ENCODE measurements around the gene EPB41.
"Not testable (repeated sequence)": the region's sequence is repeated elsewhere in the genome, so short reads cannot be mapped to it uniquely, and the experiment has no call there.

Gene EPB41

DNA sequence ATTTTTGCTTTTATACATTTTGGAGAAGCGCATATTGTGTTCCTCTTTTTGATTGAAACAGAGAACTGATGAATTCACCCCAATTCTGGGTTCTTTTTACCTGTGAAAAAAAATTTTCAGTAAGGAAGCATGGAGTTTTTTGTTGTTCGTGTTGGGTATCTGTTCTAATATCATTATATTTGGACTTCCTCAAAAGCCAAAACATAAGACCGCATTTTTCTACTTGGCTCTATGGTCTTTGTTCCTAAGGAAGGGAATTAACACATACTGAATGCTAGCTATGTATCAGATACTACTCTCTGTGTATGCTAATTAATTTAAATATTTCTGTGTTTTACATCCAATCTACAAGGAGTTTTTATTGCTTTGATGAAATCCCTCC, 12.9 kb downstream of the EPB41 start:
- DNase-seq (ENCODE audit: low read depth), result no peak

DNA sequence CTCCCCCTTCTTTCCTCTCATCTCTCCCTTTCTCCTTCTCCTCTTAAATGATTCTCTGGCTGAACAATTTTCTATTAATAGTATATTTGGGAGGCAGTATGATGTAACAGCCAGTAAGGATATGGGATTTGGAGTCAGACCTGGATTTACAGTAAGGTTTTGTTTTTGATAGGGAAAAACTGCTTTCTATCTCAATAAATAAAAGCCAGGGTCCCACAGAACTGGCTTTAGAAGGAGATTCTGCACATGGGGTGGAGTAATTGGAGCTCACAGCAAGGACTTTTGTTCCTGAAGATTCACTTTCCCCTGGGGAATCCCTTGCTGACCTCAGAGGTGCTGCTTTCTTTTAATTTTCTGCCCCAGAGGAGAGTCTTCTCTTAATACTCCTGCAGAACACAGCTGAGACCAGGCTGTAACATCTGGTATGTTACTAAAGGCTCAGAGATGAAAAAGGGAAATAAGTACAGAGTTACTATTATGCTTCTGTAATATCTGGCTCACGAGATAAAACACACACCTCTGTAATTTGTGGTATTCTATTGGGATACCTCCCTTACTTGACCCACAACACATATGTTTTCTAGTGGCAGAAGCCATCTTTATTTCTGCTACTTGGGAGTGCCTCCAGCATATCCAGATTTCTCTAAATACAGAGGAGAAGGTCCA, 13.4 kb downstream of the EPB41 start:
- no peak for DNase-seq (ENCODE audit: low read depth)

DNA sequence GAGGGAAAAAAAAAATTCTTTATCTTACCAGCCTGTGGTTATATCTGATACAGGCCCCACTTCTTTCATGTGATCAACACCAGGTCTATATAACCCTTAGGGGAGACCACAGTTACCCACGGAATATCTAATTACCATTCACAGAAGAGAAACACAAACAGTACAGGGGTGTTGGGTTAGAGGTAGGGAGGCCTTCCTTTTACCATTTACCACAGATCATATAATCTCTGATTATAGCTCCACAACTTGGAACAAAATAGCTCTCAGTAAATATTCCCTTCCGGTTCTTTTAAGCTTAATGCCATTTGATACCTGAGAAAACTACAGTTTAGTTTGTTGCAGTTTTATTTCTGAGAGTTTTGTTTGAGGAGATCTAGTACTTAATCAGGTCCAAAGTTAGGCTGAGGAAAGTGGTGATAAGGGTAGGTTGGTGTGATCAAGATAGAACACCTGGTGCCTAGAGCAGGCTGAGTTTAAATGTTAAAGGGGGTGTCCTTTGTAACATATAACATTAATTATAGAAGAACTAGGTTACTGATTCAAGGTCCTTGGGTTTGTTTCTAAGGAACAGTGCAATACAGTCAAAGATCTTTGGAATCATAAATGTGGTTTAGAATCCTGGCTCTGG, 14.1 kb downstream of the EPB41 start:
- no peak for DNase-seq (ENCODE audit: low read depth)

DNA sequence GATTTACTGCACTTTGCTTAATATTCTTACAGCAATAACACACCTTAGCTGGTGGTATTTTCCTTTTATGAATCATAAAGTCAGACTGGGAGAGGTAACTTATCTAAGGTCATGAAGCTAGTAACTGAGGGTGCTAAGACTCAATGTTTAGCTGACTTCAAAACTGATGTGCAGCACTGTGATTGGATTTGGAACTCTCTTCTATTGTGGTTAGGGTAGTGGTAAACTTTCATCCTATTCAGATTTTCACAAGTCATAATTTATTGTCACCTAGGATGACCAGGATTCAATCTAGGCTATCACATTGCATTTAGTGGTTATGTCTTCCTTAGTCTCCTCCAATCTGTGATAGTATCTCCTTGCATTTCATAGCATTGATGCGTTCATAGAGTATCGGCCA, 18.9 kb downstream of the EPB41 start:
- no peak for DNase-seq (ENCODE audit: low read depth)

DNA sequence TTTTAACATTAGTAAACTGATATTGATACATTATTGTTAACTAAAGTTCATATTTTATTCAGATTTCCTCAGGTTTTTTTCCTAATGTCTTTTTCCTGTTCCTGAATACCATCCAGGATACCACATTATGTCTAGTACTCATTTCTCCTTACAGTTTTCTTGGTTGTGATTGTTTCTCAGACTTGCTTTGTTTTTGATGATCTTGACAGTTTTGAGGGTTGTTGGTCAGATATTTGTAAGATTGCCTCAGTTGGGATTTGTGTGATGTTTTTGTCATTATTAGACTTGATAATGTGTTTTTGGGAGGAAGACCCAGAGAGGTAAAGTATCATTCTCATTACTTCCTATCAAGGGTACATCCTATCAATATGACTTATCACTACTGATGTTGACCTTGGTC, 19.5 kb downstream of the EPB41 start:
- no peak for DNase-seq (ENCODE audit: low read depth)

DNA sequence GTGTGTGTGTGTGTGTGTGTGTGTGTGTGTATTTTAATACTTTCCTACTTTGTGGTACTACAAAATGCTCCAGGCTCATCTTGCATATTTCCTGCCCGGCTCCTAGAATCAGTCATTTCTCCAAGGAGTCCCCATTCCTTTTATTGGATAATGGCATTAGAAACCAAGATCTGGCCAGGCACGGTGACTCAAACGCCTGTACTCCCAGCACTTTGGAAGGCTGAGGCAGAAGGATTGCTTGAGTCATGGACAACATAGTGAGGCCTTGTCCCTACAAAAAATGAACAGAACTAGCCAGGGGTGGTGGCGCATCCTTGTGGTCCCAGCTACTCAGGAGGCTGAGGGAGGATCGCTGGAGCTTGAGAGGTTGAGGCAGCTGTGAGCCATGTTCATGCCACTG, 20.3 kb downstream of the EPB41 start:
- no peak for DNase-seq (ENCODE audit: low read depth)

DNA sequence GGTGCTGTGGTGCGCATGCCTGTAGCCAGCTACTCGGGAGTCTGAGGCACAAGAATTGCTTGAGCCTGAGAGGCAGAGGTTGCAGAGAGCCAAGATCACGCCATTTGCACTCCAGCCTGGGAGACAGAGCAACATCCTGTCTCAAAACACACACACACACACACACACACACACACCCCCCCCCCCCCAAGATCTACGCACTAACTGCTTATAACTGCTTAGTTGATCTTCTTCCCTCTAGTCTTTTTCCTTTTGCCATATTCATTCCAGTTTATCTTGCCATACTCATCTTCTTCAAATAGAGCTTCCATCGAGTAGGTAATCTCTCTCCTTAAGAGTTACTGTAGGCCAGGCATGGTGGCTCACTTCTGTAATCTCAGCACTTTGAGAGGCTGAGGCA, 20.9 kb downstream of the EPB41 start:
- DNase-seq (ENCODE audit: low read depth), result no peak

DNA sequence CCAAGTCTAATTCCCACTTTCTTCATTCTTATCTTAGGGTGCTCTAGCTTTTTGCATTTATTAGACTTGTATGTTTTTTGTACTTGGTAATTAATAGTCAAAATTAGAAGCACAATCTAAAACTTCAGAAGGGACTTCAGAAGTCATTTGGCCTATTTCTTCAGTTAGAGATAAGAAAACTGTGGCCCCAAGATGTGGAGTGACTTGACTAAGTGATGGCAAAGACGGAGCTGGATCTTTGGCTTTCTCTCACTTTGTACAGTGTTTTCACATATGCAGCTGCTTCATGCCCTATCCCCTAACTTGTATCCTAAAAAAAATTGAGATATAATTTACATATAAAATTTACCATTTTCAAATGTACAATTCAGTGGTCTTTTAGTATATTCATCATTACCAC, 21.7 kb downstream of the EPB41 start:
- DNase-seq (ENCODE audit: low read depth), result no peak

DNA sequence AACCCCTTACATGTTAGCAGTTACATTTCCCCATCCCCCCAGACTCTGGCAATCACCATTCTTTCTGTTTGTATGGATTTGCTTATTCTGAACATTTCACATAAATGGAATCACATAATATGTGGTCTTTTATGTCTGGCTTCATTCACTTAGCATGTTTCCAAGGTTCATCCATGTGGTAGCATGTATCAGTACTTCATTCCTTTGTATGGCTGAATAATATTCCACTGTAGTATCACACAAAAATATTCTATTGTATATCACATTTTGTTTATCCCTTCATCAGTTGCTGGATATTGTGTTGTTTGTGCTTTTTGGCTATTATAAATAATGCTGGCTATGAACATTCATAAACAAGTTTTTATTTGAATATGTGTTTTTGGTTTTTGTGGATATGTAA, 22.2 kb downstream of the EPB41 start:
- no peak for DNase-seq (ENCODE audit: low read depth)

DNA sequence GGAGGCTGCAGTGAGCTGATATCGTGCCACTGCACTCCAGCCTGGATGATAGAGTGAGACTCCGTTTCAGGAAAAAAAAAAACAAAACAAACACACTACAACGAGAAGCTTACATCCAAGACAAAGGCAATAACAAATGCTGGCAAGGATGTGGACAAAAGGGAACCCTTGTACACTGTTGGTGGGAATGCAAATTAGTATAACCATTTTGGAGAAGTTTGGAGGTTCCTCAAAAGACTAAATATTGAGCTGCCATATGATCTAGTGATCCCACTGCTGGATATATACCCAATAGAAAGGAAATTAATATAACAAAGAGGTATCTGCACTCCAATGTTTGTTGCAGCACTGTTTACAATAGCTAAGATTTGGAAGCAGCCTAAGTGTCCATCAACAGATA, 29.2 kb downstream of the EPB41 start:
- not testable (repeated sequence) for DNase-seq (ENCODE audit: low read depth)

DNA sequence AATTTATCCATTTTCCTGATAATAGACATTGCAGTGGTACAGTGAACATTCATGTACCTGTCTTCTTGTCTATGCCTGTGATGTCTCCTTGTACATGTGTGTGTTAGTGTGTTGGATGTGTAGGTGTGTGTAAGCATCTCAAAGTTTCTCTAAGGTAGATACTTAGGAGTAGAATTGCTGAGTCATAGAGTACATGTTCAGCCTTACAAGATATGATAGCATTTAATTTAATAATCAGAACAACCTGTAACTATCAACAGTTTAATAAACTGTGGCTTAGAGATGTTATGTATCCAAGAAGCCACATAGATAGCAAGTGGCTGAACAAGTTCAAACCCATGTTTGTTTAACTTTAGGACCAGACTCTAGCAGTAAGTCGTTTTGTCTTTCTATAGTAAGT, 35.6 kb downstream of the EPB41 start:
- no peak for DNase-seq (ENCODE audit: low read depth)

DNA sequence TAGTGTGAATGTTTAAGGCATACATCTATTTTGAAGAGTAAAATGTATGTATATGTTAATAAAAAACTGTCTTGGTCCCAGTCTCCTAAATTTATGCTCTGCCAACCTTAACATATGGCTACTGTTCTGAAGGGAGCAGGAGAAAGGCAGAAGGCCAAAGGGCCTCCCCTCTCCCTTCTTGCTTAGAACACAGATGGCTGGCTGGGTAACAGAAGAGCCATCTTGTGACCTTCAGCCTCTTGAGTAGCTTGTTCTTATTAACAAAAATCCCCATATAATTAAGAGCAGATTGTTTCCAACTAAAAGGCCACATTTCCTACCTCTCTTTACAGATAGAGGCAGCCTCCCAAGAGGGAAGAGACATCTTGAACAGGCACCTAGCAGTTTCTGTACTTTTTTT, 36.1 kb downstream of the EPB41 start:
- no peak for DNase-seq (ENCODE audit: low read depth)

DNA sequence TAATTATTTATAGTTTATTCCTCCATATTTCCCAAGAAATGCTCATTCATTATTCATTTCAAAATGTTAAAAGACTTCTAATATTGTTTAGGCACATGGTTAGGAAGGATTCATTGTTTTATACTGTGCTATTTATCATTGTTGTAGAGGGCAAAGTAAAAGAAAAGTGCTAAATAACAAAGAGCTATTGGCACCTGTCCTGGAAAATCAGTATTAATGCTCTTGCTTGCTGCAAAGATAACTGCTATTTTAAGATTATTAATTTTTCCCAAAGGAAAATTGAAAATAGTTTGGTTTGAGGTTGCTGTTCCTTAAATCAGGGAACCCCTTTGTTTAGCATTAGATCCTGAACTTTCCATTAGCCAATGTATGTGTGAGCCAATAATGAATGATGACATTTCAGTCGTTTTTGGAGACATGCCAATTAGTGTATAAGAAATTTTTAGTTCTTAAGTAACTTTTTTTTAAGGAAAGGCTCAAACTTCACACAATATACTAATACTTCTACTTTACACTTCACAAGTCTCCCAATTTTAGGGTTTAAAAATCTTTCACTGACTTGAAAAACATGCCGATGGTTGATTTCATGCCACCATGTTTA, 39.9 kb downstream of the EPB41 start:
- no peak for DNase-seq (ENCODE audit: low read depth)

DNA sequence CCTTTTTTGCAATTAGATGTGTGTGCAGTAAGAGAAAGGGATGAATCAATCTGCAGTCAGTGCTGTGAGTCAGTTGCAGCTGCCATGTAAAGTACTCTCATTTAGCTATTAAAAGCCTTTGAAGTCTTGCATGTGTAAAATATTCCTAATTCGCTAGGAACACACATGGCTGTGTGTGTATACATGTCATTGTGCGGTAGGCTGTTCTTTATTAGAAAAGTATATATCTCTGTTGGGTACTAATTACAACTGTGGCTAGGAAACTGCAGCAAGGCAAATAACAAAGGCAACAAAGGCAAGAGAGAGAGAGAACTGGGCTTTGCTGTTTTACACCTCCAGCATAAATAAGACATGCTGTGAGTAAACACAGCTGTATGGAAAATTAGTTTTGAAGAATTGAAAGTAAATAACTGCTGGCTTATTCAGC, 41.7 kb downstream of the EPB41 start:
- no peak for DNase-seq (ENCODE audit: low read depth)

DNA sequence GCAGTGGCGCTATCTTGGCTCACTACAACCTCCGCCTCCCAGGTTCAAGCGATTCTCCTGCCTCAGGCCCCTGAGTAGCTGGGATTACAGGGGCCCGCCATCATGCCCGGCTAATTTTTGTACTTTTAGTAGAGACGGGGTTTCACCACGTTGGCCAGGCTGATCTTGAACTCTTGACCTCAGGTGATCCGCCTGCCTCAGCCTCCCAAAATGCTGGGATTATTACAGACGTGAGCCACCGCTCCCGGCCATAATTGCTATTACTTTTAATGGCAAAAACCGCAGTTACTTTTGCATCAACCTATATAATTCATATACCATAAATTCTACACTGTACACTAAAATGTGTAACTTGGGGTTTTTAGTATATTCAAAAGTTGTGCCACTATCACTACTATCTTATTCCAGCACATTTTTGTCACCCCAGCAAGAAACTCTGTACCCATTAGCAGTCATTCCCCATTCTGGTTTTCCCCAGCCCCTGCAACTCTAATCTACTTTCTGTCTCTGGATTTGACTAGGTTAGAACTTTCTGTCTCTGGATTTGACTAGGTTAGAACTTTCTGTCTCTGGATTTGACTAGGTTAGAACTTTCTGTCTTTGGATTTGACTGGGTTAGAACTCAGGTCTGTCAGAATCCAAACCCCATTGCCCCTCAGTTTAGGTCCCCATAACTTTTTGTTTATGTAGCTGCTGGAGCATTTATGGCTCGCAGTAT, 47.9 kb downstream of the EPB41 start:
- DNase-seq (ENCODE audit: low read depth), result not testable (repeated sequence)

DNA sequence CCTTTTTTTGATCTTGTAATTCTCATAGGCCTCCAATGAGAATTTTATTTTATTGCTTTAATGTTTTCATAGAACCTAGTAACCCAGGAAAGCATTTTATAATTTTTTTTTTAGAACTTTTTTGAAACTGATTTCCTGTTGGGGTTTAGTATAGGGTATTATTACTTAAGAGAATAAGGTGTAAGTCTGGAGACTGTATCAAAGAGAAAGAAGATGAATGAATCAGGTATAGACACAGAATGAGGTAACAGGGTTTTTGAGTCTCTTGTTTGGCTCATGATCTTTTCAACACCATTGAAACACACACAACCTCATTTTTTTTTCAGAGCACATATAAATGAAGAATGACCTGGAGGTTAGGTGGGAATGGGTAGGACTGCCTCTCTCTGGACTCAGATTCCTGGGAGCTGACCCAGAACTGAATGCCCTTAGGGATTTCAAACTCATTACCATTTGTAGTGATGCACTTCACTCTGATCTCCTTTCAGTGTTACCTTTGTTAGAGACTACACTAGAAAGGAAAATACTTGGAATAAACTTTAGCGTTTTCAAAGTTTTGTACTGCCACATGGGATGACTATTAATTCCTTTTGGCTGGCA, 51.0 kb downstream of the EPB41 start:
- no peak for DNase-seq (ENCODE audit: low read depth)

DNA sequence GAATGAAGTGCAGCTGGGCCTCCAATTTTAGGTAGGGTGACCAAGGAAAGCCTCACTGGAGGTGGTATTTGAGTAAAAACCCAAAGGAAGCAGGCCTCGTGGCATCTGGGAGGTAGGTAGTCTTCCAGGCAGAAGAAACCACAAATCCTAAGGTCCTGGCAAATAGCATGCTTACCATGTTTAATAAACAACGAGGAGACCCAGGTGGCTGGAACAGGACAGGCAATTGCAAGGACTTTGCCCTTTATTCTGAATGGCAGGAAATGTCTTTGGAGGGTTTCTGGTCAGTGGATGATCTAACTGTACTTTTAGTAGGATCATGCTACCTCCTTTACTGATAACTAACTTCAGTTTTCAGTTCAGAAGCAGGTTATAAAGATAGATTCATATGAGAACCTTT, 52.2 kb downstream of the EPB41 start:
- DNase-seq (ENCODE audit: low read depth), result no peak

DNA sequence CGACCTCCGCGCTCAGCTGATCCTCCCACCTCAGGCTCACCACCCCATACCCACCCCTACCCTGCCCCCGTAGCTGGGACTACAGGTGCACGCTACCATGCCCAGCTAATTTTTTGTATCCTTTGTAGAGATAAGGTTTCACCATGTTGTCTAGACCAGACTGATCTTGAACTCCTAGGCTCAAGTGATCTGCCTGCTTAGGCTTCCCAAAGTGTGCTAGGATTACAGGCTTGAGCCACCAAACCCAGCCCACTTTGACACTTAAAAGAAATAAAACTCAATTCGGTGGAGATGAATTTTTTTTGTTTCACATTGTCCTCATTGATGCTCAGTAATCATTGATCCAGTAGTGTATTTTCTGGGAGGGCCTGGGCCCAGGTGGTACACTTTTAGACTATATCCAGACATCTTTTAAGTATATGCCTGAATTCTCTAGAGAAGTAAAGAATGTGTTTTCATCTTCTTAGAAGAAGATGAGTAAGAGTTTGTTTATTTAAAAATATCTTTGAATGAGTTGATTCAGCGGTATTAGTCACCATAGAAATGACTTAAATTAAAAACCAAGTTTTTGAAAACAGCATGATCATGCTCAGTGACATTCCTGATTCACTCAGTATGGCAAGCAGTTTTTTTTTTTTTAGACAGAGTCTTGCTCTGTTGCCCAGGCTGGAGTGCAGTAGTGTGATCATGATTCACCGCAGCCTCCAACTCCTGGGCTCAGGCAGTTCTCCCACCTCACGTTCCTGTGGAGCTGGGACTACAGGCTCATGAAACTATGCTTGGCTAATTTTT, 57.8 kb downstream of the EPB41 start:
- no peak for DNase-seq (ENCODE audit: low read depth)

DNA sequence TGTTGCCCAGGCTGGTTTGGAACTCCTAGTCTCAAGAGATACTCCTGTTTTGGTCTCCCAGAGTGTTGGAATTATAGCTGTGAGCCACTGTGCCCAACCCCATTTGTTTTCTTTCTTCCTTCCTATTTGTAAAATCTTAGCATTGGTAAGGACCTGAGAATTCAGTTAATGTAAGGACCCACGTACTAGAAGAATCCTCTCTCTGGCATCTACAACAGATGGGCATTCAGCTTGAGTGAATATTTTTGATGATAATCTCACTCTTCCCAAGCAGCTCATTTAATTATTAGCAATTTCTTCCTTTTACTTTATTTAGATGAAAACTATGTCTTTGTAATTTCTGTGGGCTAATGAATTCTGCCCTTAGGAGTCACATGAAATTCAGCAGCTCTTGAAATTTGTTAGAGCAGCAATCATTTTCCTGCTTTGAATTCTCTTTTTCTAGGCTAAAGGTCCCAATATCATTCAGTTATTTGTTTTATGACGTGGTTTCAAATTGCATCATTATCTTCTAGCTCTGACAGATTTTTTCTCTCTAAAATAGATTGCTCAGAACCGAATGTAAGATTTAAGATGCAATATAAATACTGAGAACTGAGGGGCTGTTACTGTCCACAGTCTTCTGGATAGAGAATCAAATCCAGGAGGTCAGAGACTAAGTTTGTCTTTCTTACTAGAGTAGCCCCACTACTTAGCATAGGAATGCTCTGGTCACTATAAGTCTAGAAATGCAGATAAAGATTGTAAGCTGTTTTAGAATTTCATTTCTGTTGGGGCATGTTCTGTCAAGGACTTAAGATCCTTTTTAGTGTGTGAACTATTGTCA, 59.4 kb downstream of the EPB41 start:
- no peak for DNase-seq (ENCODE audit: low read depth)

DNA sequence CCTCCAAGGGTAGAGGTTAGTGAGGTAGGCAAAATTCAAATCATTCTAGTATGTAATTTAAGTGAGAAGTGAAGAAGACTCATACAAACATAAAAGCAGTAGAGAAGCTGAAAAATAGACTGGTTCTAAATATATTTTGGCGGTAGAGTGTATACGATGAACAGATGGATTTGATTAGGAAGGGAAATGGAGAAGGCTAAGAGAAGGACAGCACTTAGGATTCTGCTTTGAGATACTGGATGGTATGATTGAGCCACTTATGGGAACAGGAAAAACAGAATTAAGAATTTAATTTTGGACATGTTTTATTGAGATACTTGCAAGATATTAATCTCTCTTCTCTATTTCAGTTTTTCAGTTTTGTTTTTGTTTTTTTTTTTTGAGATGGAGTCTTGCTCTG, 60.1 kb downstream of the EPB41 start:
- DNase-seq (ENCODE audit: low read depth), result no peak

DNA sequence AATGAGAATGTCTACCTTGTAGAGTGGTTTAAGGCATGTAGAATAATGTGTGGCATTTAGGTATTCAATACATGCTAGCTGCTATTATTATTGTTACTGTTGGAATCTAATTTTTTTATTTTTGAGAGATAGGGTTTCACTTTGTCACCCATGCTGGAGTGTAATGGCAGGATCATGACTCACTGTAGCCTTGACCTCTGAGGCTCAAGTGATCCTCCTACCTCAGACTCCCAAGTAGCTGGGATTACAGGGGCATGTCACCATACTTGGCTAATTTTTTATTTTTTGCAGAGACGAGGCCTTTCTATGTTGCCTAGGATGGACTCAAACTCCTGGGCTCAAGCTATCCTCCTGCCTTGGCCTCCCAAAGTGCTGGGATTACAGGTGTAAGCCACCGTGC, 61.9 kb downstream of the EPB41 start:
- no peak for DNase-seq (ENCODE audit: low read depth)

All from stimulated activated CD8-positive, alpha-beta memory T cell treated with anti-CD3 and anti-CD28 coated beads, Interleukin-12 subunit alpha, Interleukin-12 subunit beta, amount 100 ng/mL, for 4 hours (primary cell).